Activated effector memory CD4-positive, alpha-beta T cell treated with Interleukin-2 at 50 U/mL for 16 hours (primary cell): ENCODE measurements around the gene UNC80.

Experiments used
- DNase-seq: peaks from one replicate; pipeline ENCODE4 v3.0.0-alpha.2; 2020

Gene UNC80

GRCh38 chr2:209818939-209819338, 47.3 kb downstream of the UNC80 start:
- DNase-seq: no peak

- no peak for DNase-seq
Observed at GRCh38 chr2:209821806-209822205, 50.2 kb downstream of the UNC80 start.

- DNase-seq: no peak
Observed at GRCh38 chr2:209823484-209823883, 51.9 kb downstream of the UNC80 start.

- DNase-seq: no peak
Observed at GRCh38 chr2:209824391-209824790, 52.8 kb downstream of the UNC80 start.

- DNase-seq: no peak
Observed at GRCh38 chr2:209830722-209831465, 59.3 kb downstream of the UNC80 start.

GRCh38 chr2:209834767-209835166, 63.1 kb downstream of the UNC80 start:
- no peak for DNase-seq

- no peak for DNase-seq
Observed at GRCh38 chr2:209840434-209840833, 68.8 kb downstream of the UNC80 start.

- no peak for DNase-seq
Observed at GRCh38 chr2:209845666-209846065, 74.0 kb downstream of the UNC80 start.

- DNase-seq: no peak
Observed at GRCh38 chr2:209864716-209865295, 93.2 kb downstream of the UNC80 start.

GRCh38 chr2:209868271-209868994, 96.8 kb downstream of the UNC80 start:
- DNase-seq: no peak

- DNase-seq: no peak
Observed at GRCh38 chr2:209870067-209870466, 98.4 kb downstream of the UNC80 start.

- DNase-seq: no peak
Observed at GRCh38 chr2:209872675-209873074, 101.0 kb downstream of the UNC80 start.

- no peak for DNase-seq
Observed at GRCh38 chr2:209875270-209875669, 103.6 kb downstream of the UNC80 start.

- no peak for DNase-seq
Observed at GRCh38 chr2:209876211-209876610, 104.6 kb downstream of the UNC80 start.

- no peak for DNase-seq
Observed at GRCh38 chr2:209878701-209879100, 107.1 kb downstream of the UNC80 start.

- DNase-seq: no peak
Observed at GRCh38 chr2:209900638-209901037, 129.0 kb downstream of the UNC80 start.

GRCh38 chr2:209901172-209901571, 129.5 kb downstream of the UNC80 start:
- no peak for DNase-seq

- no peak for DNase-seq
Observed at GRCh38 chr2:209905691-209906090, 134.1 kb downstream of the UNC80 start.

- no peak for DNase-seq
Observed at GRCh38 chr2:209907746-209908145, 136.1 kb downstream of the UNC80 start.

- DNase-seq: no peak
Observed at GRCh38 chr2:209908511-209908910, 136.9 kb downstream of the UNC80 start.

GRCh38 chr2:209911486-209911885, 139.9 kb downstream of the UNC80 start:
- no peak for DNase-seq

- DNase-seq: no peak
Observed at GRCh38 chr2:209913786-209914345, 142.2 kb downstream of the UNC80 start.

- DNase-seq: no peak
Observed at GRCh38 chr2:209917154-209917771, 145.6 kb downstream of the UNC80 start.
